K562 (cell line): Measurements from ENCODE around the gene MDN1. TPM values are rescaled to one million over a fixed set of nuclear protein-coding genes. Genes with fewer than 3 reads are reported as not detected.

Source experiments
- ATAC-seq: fragments of 200-7000 bp; cut with Tn5 transposase; 3 replicates; pipeline ENCODE4 v1.9.1; 2020; ENCODE audit warnings: moderate library complexity
- BruUV-seq: library from RNA; stranded (reverse); fragments of 400-500 nt; replicated peaks from 2 replicates; lab custom pipeline; 2021; lab: Mats Ljungman, UMichigan
- CTCF ChIA-PET: fragments of 300-600 bp; formaldehyde crosslinking; extraction: SDS; loops from one replicate; lab custom pipeline; 2021; ENCODE audit warnings: low intra/inter-chr PET ratio; lab: Yijun Ruan, JAX
- POLR2A ChIA-PET: fragments of 300-600, 350-650 bp; sonication (Branson Sonifier 250); formaldehyde crosslinking; extraction: SDS; loops from one replicate; lab custom pipeline; 2021; ENCODE audit warnings: antibody characterized with exemption, inconsistent platforms; lab: Yijun Ruan, JAX
- DNase-seq, 4 experiments: peaks; one replicate each; pipeline versions ENCODE4 v3.0.0 to v3.0.0-alpha.2; 2011 to 2018; ENCODE audit warnings: low spot score in 3 of 4, mixed read lengths in 3 of 4; ENCODE audit errors: extremely low read depth in 1 of 4
- FAIRE-seq: peaks from 2 replicates; lab custom pipeline; 2011; peaks lifted over from hg19 to GRCh38; lab: Jason Lieb, UNC
- H2AFZ ChIP-seq: 2 replicates; pipeline ENCODE4 v1.6.0; 2011; ENCODE audit warnings: low read depth, low read length, control low read depth, inconsistent platforms
- H3K27ac ChIP-seq: fragments of 200-600 bp; 3 replicates; pipeline ENCODE4 v1.8.0; 2011; ENCODE audit warnings: low read depth, mild to moderate bottlenecking, control low read depth, inconsistent platforms, low read length, moderate library complexity, mixed read lengths; ENCODE audit errors: extremely low read depth
- H3K27me3 ChIP-seq, 2 experiments: fragments of 300-600 bp in 1 of 2; 2 replicates in 1 of 2; 3 replicates in 1 of 2; pipeline versions ENCODE4 v1.6.0 to v1.8.0; 2011; ENCODE audit warnings: inconsistent platforms in 2 of 2, low read length in 2 of 2, mild to moderate bottlenecking in 1 of 2, mixed read lengths in 1 of 2, moderate library complexity in 1 of 2; ENCODE audit not compliant: control insufficient read depth in 2 of 2, insufficient read depth in 2 of 2
- H3K36me3 ChIP-seq: fragments of 300-600 bp; 3 replicates; pipeline ENCODE4 v1.8.0; 2011; ENCODE audit warnings: mild to moderate bottlenecking, low read length, inconsistent platforms; ENCODE audit not compliant: control insufficient read depth, insufficient read depth
- H3K4me1 ChIP-seq, 2 experiments: fragments of 200-600 bp in 1 of 2; replicated peaks in 1 of 2; 2 replicates in 1 of 2; 3 replicates in 1 of 2; pipeline versions ENCODE4 v1.5.1 to v1.8.0; 2011; ENCODE audit warnings: inconsistent platforms in 2 of 2, low read length in 2 of 2, mild to moderate bottlenecking in 1 of 2, mixed read lengths in 1 of 2, moderate library complexity in 1 of 2; ENCODE audit not compliant: control insufficient read depth in 2 of 2, insufficient read depth in 2 of 2
- H3K4me2 ChIP-seq: 2 replicates; pipeline ENCODE4 v1.6.1; 2011; ENCODE audit warnings: low read length, control low read depth, inconsistent platforms, mixed read lengths; ENCODE audit not compliant: insufficient read depth
- H3K4me3 ChIP-seq: fragments of 200-600 bp; sonication (generic), shearing (Covaris generic); 2 replicates; pipeline ENCODE4 v1.5.1; 2016; ENCODE audit warnings: control low read depth, inconsistent platforms
- H3K79me2 ChIP-seq: fragments of 200-600 bp; 3 replicates; pipeline ENCODE4 v1.8.0; 2011; ENCODE audit warnings: low read length, inconsistent platforms; ENCODE audit not compliant: control insufficient read depth, insufficient read depth
- H3K9ac ChIP-seq, 2 experiments: 2 replicates each; pipeline versions ENCODE4 v1.6.0 to v1.6.1; 2011; ENCODE audit warnings: low read depth in 2 of 2, low read length in 2 of 2, control low read depth in 1 of 2, inconsistent platforms in 1 of 2, mild to moderate bottlenecking in 1 of 2, mixed read lengths in 1 of 2; ENCODE audit not compliant: insufficient read depth in 1 of 2
- H3K9me1 ChIP-seq: one replicate; pipeline ENCODE4 v1.6.0; 2011; ENCODE audit warnings: inconsistent platforms, mild to moderate bottlenecking, low read length, moderate library complexity; ENCODE audit not compliant: control insufficient read depth, insufficient read depth
- H3K9me3 ChIP-seq: replicated peaks from 2 replicates; pipeline ENCODE4 v1.5.1; 2011; ENCODE audit warnings: low read depth, low read length, inconsistent platforms; ENCODE audit not compliant: control insufficient read depth, insufficient read depth
- H4K20me1 ChIP-seq: replicated peaks from 2 replicates; pipeline ENCODE4 v1.6.1; 2011; ENCODE audit warnings: low read length, inconsistent platforms, mixed read lengths; ENCODE audit not compliant: control insufficient read depth, insufficient read depth
- EHMT2 ChIP-seq: fragments of 450-650 bp; IDR thresholded peaks from 2 replicates; pipeline ENCODE4 v1.6.1; 2018; ENCODE audit warnings: antibody characterized with exemption
- ETV1 ChIP-seq: fragments of 450-650 bp; conservative IDR thresholded peaks from 2 replicates; pipeline ENCODE4 v1.6.1; 2016; ENCODE audit warnings: missing genetic modification characterization, control low read depth, low read depth, missing compliant biosample characterization
- PCBP2 ChIP-seq: fragments of 200-400 bp; formaldehyde crosslinking; IDR thresholded peaks from 2 replicates; pipeline ENCODE4 v1.6.1; 2018; ENCODE audit warnings: low read length, low read depth, mild to moderate bottlenecking, moderate library complexity; ENCODE audit not compliant: poor library complexity, severe bottlenecking
- PTBP1 ChIP-seq: fragments of 200-400 bp; formaldehyde crosslinking; IDR thresholded peaks from 2 replicates; pipeline ENCODE4 v1.6.1; 2017; ENCODE audit warnings: low read depth, low read length
- ZEB2 ChIP-seq: fragments of 450-650 bp; IDR thresholded peaks from 2 replicates; pipeline ENCODE4 v1.6.1; 2016
- WGBS: fragments of 100-300 bp; shearing (Covaris generic); methylation state at CpG from one replicate; pipeline ENCODE4 v1.1.6; 2016; ENCODE audit warnings: low coverage, mixed read lengths; ENCODE audit not compliant: insufficient coverage; ENCODE audit errors: missing lambda C conversion rate; 5-methylcytosine and 5-hydroxymethylcytosine counted together
- in situ Hi-C: fragments of 300-500 bp; cut with MboI; formaldehyde crosslinking; loops from 4 replicates; pipeline ENCODE4 v1.15.0; 2018; ENCODE audit warnings: inconsistent platforms, mixed read lengths
- intact Hi-C: fragments of 100-400 bp; cut with micrococcal nuclease; formaldehyde crosslinking; loops from 2 replicates; pipeline ENCODE4 v1.14.2; 2022
- polyA plus RNA-seq, 8 experiments: library from polyadenylated mRNA; depleted of rRNA in 4 of 8; stranded (reverse) in 5 of 8; unstranded in 3 of 8; fragments of >200 nt; fragmentation: Nextera tagmentation in 2 of 8; fragmentation: Illumina TruSeq in 1 of 8; extraction: Ambion mirVana in 2 of 8; extraction: Trizol in 1 of 8; gene quantifications; 2 replicates each; pipeline versions ENCODE4 v1.2.1 to v1.2.3, GENCODE V29; 2011 to 2014; ENCODE audit warnings: inconsistent platforms in 1 of 8, missing spikeins in 1 of 8
- total RNA-seq, 7 experiments: library from RNA; depleted of rRNA in 6 of 7; stranded (reverse); fragments of >200 nt in 6 of 7; fragmentation: Illumina TruSeq in 2 of 7; extraction: Trizol in 2 of 7; gene quantifications; 2 replicates each; pipeline versions ENCODE4 v1.2.1 to v1.2.3, GENCODE V29; 2011 to 2021; ENCODE audit warnings: low replicate concordance in 1 of 7
- TF ChIP-seq, protein P1 (sequence below), 2 experiments: fragments of 450-650 bp; formaldehyde crosslinking in 1 of 2; IDR thresholded peaks; 2 replicates each; pipeline versions ENCODE4 v1.4.0 to v1.6.1; 2014 to 2020; ENCODE audit warnings: mild to moderate bottlenecking in 2 of 2, borderline replicate concordance in 1 of 2, low read depth in 1 of 2
- TF ChIP-seq, protein P2 (sequence below): sonication (generic); formaldehyde crosslinking; IDR thresholded peaks from 2 replicates; pipeline ENCODE4 v1.9.0; 2022; ENCODE audit warnings: mild to moderate bottlenecking, missing genetic modification reagents
- TF ChIP-seq, protein P3 (sequence below), 2 experiments: fragments of 450-650 bp; IDR thresholded peaks; 2 replicates each; pipeline ENCODE4 v1.6.1; 2016
- TF ChIP-seq, protein P4 (sequence below): sonication (generic); formaldehyde crosslinking; IDR thresholded peaks from 2 replicates; pipeline ENCODE4 v1.8.1; 2023; ENCODE audit warnings: mild to moderate bottlenecking, missing genetic modification reagents

The MDN1 gene
- total and polyA plus RNA-seq, 9 of the 15 experiments (the other 6 are each of a cell fraction or from before 2014, with no cell fraction given), result 25.6 to 93.6 (median 43.0) TPM

DNA sequence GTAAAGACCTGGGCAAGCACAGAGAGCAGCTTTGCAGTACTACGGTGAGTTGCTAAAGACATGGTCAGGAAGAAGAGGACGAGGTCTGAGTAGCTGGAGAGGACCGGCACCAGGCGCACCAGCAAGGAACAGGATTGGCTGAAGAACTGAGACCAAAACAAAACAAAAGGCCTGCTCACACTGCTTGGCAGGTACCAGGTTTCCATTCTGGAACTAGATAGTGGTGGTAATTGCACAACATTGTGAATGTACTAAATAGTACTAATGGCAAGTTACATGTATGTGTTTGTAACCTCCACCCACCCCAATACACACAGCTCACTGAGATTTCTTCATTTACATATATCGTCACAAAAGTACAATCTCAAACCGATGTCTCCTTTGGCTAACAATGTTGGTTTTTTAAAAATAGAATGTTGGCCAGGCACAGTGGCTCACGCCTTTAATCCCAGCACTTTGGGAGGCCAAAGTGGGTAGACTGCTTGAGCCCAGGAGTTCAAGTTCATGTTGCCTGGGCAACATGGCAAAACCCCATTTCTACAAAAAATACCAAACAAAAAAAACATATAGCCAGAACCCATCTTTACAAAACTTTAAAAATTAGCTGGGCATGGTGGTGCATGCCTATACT, 148.5 kb downstream of the MDN1 start:
- Histone ChIP-seq H3K9me1 (no peaks in the 10 kb centered on the region), H3K4me2 (no peak overlapping the region), H3K36me3 (peaks cover 95% of the 10 kb centered on the region), H3K79me2 (no peaks in the 10 kb centered on the region; the same call in 2 of the 3 replicates), H3K27ac (no peak overlapping the region), H4K20me1 (no peaks in the 10 kb centered on the region; the same call in 1 of the 2 replicates), H2AFZ (no peak overlapping the region), H3K9me3 (no peaks in the 10 kb centered on the region), H3K9ac (no peak overlapping the region), H3K4me3 (no peak overlapping the region), H3K27me3 (no peaks in the 10 kb centered on the region), H3K4me1 (no peaks in the 10 kb centered on the region)
- intact Hi-C loops (no loop called here), in situ Hi-C loops (no loop called here)
- BruUV-seq, result no TSS peak
- DNase-seq, result no peak
- no peak for ATAC-seq
- ChIA-PET POLR2A (no interaction called here), CTCF (no interaction called here)
- WGBS, result 93% methylated on average over 7 of the region's 7 CpGs
- FAIRE-seq, result no peak
- TF ChIP-seq, protein P1, sequence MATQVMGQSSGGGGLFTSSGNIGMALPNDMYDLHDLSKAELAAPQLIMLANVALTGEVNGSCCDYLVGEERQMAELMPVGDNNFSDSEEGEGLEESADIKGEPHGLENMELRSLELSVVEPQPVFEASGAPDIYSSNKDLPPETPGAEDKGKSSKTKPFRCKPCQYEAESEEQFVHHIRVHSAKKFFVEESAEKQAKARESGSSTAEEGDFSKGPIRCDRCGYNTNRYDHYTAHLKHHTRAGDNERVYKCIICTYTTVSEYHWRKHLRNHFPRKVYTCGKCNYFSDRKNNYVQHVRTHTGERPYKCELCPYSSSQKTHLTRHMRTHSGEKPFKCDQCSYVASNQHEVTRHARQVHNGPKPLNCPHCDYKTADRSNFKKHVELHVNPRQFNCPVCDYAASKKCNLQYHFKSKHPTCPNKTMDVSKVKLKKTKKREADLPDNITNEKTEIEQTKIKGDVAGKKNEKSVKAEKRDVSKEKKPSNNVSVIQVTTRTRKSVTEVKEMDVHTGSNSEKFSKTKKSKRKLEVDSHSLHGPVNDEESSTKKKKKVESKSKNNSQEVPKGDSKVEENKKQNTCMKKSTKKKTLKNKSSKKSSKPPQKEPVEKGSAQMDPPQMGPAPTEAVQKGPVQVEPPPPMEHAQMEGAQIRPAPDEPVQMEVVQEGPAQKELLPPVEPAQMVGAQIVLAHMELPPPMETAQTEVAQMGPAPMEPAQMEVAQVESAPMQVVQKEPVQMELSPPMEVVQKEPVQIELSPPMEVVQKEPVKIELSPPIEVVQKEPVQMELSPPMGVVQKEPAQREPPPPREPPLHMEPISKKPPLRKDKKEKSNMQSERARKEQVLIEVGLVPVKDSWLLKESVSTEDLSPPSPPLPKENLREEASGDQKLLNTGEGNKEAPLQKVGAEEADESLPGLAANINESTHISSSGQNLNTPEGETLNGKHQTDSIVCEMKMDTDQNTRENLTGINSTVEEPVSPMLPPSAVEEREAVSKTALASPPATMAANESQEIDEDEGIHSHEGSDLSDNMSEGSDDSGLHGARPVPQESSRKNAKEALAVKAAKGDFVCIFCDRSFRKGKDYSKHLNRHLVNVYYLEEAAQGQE (IDR thresholded peaks at IDR 0.05; ENCODE audit: borderline replicate concordance), result no peak
- TF ChIP-seq, protein P1 (CRISPR knock-in tag; IDR thresholded peaks at IDR 0.05; ENCODE audit: low read depth), result no peak
- no peak for TF ChIP-seq ZEB2
- TF ChIP-seq PCBP2, result no peak
- no peak for TF ChIP-seq ETV1
- TF ChIP-seq, protein P2, sequence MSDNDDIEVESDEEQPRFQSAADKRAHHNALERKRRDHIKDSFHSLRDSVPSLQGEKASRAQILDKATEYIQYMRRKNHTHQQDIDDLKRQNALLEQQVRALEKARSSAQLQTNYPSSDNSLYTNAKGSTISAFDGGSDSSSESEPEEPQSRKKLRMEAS (CRISPR knock-in tag), result no peak
- TF ChIP-seq EHMT2, result no peak
- TF ChIP-seq, protein P3, sequence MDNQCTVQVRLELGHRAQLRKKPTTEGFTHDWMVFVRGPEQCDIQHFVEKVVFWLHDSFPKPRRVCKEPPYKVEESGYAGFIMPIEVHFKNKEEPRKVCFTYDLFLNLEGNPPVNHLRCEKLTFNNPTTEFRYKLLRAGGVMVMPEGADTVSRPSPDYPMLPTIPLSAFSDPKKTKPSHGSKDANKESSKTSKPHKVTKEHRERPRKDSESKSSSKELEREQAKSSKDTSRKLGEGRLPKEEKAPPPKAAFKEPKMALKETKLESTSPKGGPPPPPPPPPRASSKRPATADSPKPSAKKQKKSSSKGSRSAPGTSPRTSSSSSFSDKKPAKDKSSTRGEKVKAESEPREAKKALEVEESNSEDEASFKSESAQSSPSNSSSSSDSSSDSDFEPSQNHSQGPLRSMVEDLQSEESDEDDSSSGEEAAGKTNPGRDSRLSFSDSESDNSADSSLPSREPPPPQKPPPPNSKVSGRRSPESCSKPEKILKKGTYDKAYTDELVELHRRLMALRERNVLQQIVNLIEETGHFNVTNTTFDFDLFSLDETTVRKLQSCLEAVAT (IDR thresholded peaks at IDR 0.05), result no peak
- TF ChIP-seq, protein P4, sequence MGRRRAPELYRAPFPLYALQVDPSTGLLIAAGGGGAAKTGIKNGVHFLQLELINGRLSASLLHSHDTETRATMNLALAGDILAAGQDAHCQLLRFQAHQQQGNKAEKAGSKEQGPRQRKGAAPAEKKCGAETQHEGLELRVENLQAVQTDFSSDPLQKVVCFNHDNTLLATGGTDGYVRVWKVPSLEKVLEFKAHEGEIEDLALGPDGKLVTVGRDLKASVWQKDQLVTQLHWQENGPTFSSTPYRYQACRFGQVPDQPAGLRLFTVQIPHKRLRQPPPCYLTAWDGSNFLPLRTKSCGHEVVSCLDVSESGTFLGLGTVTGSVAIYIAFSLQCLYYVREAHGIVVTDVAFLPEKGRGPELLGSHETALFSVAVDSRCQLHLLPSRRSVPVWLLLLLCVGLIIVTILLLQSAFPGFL (CRISPR knock-in tag), result no peak
- no peak for TF ChIP-seq PTBP1
